HG02610 (cell line): ENCODE measurements around the gene CORO2A.
A peak's percentile ranks its signal among the peaks of the same experiment; 100 is the strongest.

ENCODE experiments used
- ATAC-seq: cut with Tn5 transposase; IDR thresholded peaks from one replicate; pipeline ENCODE4 v1.9.1; 2021; ENCODE audit warnings: mild to moderate bottlenecking, moderate library complexity; ENCODE audit not compliant: unreplicated experiment

The CORO2A gene

DNA sequence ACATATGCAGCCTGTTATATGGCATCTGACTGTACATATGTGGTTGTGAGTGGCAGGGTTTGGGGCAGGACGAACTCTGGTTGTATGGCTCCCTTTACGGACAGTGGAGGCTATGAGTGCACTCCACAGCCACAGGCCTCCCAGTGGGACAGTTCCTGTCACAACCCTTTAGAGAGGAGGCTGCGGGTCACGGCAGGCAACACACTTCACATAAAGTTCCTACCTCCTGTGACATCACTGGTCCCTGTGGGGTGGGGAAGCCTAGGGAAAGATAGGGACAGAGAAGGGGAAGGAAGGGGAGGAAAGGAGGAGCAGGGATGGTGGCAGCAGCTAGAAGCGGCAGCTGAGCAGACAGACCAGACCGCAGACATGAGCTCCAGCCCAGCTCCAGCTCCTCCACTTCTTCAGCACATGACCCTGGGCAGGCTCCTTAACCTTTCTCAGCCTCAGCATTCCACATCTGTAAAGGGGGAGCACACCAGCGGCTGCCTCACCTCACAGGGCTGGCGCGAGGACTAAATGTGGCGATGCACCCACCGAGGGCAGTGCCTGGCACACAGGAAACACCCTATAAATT, 27.4 kb upstream of the CORO2A start:
- no peak for ATAC-seq

DNA sequence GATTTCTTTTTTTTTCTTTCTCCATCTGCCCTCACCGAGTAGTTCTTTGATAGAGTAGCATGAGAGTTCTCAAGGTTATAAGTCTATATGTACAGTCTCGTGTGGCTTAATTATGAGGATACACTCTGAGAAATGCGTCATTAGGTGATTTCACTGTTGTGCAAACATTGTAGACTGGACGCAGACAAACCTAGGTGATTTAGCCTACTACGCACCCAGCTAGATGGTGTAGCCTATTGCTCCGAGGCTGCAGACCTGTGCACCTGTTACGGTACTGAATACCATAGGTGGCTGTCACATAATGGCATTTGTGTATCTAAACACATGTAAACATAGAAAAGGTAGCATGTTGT, 26.9 kb upstream of the CORO2A start:
- ATAC-seq, result no peak

DNA sequence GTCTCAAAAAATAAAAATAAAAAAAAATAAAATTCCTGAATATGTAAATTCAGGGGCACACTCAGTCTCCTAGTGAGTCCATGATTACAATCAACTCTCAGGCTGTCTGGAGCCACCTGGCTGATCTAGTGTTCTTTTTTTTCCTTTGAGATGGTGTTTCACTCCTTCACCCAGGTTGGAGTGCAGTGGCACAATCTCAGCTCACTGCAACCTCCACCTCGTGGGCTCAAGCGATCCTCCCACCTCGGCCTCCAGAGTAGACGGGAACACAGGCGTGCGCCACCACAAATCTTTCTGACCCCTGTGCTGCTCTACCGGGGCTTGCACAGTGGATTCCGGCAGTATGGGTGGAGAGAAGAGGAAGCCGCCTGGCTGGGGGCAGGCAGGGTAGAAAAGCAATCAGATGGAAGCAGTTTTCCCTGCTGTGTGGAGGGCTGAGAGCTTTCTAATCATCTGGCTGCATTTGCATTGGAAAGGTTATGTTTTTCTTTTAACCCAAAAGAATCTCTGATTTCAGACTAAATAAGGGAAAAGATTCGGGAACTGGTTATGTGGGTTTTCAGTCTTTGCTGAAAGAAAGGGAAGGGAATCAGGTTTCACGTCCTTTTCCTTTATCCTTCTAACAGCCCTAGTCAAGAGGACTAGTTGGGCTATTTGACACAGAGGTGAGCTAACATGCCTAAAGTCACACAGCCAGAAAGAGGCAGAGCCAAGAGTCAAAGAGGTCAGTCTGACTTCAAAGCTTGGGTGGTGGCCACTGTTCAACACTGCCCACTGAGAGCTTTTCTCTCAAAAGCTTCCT, 26.3 kb upstream of the CORO2A start:
- no peak for ATAC-seq

DNA sequence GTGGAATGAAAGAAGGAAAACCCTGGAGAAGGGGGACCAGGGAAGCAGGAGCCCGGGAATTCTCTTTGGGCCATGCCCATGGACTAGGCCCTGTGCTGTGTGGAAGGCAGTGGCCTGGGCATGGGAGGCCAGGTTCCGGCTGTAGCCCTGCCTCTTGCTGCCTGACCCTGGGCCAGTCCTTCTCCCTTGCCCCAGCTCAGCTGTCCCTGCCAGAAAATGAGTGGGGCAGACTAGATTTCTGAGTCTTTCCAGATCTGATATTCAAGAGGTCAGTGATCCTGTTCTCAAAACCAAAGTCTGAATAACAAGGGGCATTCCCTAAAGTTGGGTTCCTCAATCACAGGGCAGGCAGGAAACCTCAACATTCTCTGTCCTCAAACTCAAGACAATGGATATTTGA, 24.8 kb upstream of the CORO2A start:
- no peak for ATAC-seq

DNA sequence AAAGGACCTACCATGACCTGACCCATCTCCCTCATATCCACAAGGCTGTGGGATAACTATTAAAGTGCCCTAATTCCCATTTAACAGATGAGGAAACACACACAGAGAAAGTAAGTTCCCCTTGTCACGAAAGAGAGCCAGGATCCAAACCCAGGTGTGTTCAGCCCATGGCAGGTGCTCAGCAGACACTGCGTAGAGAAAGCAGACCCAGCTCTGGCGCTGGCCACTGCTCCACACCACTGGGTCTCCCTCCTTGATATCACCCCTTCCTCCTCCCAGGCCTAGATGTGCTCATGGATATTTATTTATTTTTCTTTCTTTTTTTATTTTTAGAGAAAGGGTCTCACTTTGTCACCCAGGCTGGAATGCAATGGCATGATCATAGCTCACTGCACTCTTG, 24.0 kb upstream of the CORO2A start:
- ATAC-seq, result no peak

DNA sequence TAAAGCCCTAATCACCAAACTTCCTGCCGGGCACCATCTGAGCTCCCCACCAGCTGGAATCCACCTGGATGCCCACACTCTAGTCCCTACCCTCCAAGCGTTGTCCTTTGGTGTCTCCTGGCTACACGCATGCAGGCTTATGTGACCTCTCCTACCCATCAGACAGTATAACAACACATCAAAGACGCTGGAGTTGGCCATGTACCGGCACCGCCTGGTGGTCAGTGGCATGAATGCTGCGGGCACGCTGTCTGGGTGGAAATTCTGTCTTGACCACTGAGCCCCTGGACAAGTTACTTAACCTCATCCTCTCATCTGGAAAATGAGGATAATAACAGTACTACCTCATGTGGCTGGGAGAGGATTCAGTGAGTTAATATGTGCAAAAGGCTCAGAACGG, 23.4 kb upstream of the CORO2A start:
- ATAC-seq, result no peak

DNA sequence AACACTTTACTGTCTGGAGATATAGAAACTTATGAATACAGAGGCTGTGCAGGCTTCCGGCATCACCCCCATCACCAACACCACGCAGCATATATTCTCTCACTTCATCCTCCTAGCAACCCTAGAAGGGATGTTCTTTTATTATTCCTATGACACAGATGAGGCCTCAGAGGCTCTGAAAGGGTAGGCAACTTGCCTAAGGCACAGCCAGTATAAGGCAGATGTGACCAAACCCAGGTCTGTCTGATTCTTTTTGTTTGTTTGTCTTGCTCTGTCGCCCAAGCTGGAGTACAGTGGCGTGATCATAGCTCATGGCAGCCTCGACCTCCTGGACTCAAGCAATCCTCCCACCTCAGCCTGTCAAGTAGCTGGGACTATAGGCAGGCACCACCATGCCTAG, 22.8 kb upstream of the CORO2A start:
- ATAC-seq, result no peak

DNA sequence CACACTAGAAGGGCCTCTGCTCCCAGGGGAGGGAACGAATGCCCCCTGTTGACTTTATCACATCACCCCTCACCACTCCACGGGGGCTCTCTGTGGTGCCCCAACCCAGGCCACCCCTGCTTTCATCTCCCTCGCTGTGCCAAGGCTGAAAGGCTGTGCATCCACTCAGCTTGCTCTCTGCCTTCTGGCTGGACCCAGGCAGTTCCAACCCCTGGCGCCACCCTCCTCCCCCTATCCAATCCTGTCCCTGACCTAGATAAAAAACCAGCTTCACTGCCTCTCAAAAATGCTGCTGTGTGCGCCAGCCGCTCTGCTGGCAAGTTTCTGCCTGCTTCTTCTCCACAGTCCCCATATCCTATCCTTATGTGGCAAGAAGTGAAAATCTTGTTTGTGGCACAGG, 22.4 kb upstream of the CORO2A start:
- ATAC-seq, result no peak

DNA sequence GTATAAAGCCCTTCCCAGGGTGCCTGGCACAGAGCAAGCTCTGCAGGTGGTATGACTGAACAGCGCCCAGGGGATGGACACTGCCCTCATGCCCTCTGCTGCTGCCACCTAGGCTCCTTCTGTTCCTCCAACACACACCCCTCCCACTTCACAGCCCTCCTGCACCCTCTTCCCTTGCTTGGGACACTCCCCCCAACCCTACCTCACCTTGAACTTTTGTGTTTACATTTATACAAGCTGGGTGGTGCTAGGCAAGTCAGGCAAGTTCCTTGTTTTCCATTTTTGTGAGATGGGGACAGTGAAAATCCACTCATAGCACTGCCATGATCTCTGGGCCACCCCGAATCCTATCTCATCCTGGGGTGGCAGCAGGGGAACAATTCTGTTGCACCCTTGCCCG, 18.8 kb upstream of the CORO2A start:
- no peak for ATAC-seq

DNA sequence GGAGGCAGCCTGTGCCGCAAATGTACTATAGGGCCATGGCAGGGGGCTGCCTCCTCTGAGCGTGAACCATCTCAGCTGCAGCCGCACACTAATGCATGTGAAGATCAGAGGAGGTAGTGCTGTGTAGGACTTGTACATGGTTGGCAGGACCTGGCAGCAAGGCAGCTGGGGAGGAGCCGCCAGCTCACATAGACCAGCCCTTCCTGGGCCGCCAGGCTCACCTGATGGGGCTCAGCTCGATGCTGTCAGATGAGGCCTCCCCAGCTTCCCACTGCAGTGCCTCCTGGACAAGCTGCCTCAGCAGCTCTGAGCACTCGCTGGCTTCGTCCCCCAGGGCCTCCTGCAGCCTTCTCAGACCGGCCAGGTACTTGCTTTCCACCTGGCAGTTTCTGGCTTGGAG, 18.0 kb upstream of the CORO2A start:
- no peak for ATAC-seq

DNA sequence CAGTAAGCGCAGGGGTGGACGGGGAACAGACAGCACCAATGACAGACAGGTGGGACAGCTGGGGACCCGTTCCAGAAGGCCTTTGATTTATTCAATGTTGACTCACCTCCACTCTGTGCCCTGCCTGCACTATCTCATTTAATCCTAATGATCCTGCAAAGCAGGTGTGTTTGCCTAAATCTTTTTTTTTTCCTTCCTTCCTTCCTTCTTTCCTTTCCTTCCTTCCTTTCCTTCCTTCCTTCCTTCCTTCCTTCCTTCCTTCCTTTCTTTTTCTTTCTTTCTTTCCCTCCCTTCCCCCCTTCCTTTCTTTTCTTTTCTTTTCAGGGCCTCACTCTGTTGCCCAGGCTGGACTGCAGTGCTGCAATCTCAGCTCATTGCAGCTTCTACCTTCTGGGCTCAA, 17.1 kb upstream of the CORO2A start:
- no peak for ATAC-seq

DNA sequence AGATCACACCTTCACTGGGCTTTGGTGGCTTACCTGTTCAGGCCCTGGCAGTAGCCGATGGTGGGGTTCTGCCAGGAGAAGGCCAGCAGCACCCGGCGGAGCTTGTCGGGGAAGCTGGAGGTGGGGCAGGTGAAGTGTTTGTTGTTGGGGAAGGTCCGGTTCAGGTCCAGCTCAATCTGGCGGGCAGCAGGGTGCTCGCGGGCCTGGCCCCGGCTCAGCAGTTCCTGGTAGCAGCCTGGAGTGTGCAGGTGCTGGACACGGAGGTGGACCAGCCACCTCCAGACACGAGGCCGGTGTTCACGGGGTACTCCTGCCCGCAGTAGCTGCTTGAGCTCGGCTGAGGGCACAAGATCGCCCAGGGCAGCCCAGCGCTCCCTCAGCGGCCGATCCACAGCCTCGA, 16.2 kb upstream of the CORO2A start:
- no peak for ATAC-seq

DNA sequence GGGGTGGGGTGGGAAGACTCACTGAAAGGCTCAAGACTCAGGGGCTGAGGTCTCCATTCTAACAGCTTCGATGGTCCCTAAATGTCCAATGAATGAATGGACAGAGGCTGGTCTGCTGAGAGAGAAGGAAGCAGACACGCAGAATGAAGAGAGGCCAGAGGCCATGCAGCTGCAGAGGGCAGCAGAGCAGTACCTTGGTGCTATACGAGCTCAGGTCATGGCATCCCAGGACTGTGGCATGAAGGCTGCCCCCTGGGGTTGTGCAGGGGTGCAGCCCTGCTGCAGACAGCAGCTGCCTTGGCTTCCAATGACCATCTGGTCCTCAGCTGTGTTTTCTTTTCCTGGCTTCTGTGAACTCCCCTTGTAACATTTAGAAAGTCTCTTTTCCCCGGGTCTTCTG, 15.2 kb upstream of the CORO2A start:
- ATAC-seq, result no peak

DNA sequence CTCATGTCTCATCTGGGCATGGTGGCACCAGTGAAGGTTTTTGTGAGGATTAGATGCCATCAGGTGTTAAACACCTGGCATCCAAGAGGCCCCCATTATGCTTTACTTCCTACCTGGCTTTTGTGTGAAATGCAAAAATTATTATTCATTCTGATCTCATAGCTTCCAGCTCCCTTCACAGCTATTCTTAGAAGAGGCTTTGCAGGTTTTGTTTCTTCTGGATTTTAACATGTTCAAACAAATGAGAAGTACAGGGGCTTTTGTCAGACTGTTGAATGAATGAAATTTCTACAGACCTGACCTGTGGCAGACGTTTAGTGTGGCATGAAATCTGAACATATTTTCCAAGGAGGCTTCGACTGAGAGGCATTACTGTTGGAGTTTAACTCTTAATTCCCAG, 14.3 kb upstream of the CORO2A start:
- ATAC-seq, result no peak

DNA sequence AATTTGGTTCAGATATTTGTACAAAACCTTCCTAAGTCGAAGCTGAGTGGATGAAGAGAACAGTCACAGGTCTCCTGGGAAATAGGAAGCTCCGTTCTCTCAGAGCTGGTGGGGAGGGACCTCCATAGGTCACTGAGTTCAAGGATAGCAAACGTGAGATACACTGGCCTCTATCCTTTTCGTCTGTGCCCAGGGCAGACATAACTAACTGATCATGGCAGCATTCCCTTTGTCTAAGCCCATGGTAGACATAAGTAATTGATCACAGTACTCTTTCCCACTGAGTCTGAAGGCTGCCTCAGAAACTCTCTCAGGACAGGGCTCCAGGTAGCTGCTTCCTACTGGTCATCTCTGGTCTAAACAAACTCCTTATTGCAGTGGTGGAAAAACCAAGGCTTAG, 12.3 kb upstream of the CORO2A start:
- no peak for ATAC-seq

DNA sequence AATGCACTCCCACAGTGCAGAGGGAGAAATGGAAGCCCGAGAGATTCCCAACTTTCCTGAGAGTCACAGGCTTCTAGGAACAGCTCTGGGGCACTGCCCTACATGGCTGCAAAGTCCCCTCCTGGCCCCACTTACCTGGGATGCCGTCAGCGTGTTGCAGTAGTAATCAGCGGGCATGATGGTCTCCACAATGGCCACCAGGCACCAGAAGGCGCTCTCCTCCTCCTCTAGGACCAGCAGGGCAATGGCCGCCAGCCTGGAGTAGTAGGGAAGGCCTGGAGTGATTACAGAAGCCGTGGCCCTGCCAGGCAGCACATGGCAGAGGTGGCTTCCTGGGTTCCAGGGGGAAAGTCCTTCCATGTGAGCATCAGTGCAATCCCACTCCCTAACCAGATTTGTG, 10.7 kb upstream of the CORO2A start:
- ATAC-seq, result no peak

DNA sequence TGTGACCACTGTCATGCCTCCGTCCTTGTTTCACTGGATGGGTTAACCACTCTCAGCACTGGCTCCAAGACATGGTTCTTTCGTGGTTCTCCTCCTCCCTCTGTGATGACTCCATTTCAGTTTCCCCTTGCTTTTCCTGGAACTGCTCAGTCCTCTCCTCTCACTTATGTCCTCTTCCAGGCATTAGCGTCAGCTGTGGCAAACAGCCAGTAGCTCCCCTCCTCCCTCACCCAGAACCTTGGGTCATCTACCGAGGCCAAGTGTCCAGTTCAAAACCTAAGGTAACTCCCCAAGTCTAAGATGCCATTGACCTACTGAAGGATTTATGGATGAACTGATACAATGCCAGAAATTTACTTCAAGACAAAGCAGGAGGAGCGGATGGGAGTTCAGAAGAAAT, 9.8 kb upstream of the CORO2A start:
- ATAC-seq, result no peak

DNA sequence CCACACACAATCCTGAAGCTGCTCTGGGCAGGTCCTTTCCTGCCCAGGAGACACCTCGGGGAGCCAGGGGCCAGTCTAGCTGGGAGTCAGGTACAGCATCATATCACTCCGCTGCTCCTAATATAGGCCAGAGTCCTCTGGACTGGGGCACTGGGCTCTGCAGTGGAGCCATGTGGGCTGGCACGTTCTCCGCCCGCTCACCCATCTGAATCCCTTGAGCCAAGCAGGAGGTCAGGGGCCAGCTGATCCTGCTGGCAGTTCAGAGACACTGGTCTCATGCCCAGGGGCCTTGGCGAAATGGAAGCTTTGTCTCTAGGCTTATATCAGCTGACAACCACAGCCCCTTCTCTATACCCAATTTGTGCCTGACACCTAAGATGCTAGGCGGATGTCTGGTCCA, 9.3 kb upstream of the CORO2A start:
- ATAC-seq, result no peak

DNA sequence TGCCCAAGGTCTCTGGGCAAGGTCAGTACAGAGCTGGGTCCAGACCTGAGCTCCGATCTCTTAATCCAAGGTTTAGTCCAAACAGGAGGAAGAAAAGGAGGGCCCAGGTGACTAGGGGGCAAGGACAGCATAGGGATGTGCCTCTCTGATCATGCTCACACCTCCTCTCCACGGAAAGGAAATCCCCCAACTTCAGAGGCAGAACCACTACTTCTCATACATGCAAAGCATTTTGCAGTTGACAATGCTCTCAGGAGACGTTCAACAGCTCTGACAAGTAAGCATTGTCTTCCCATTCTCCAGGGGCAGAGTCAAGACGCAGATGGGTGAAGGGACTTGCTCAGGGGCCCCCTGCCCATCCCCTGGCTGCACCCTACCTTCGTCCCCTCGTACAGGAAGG, 8.7 kb upstream of the CORO2A start:
- peak; percentile 69 for ATAC-seq

DNA sequence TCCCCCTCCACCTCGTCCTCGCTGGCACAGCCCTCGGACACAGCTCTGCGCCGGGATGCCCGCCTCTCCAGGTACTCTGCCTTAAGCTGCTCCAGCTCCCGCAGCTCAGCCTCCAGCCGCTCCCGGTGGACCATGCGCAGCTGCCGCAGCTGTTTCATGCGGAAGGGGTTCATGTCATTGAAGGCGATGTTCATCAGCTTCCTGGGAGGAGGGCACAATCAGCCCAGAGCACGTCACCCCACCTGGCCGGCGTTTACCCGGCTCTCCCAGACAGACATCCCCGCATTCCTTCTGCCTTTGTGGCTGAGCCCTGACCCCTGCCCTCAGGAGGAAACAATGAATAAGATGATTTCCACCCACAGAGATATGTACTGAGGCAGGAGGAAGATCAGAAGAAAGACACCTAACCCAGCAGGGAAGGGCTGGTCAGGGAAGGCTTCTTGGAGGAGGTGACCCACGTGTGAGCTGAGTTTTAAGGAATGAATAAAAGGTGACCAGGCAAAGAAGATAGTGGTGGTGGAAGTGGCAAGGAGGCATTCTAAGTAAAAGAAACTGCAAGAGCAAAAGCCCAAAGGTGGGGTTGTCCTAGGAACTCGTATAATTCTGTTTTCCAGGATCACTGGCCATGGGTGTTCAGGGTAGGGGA, 7.1 kb upstream of the CORO2A start:
- ATAC-seq, result no peak

DNA sequence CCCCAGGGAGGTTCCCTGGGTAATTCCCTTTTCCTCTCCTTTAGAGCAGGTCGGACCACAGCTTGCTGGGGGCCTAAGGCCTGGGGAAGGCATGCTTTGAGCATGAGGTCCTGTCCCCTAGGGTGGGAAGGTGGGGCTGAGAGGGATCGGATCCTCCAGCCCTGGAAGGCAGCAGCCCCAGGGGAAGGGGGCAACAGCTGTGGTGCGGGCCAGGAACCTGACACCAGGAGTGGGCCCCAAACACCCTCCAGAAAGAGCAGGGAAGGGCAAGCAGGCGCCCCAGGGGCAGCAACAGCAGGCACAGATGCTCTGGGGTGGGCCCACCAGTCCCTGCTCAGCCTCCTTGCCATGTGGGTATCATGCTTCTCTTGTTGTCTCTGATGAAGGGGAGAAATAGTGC, 3.2 kb upstream of the CORO2A start:
- ATAC-seq, result no peak

DNA sequence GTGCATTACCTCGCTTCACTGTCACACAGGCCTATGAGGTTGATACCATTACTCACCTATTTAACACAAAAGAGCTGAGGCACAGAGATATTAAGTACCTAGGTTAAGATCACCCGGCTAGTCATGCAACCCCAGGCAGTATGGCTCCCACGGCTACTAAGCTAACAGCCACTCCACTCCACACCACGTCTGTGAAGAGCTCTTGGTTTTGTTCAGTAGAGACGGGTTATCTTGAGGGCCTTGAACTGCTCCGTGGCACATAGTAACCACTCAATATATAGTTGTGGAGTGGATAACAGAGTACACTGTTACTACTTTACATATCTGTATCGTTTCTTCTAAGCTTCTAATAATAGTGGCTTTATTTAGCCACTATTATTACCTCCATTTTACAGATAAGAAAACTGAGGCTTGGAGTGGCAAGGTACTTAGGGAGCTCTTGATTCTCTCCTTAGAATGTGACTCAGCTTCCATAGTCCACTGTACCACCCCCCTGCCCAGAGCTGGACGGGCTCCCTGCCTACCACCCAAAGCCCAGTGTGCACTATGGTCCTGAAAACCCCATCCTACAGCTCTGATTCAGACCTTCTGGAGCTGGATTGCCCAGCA, 1.0 kb upstream of the CORO2A start:
- no peak for ATAC-seq
